GM06990 (cell line): ENCODE measurements around the gene ACOX3.

Source experiments
- DNase-seq: peaks from one replicate; pipeline ENCODE4 v3.0.0-alpha.2; 2011; ENCODE audit not compliant: insufficient read length; ENCODE audit errors: extremely low read depth
- H3K27me3 ChIP-seq: replicated peaks from 2 replicates; pipeline ENCODE4 v1.6.0; 2011; ENCODE audit warnings: low read length; ENCODE audit not compliant: control insufficient read depth, insufficient read depth
- H3K36me3 ChIP-seq: 2 replicates; pipeline ENCODE4 v1.5.1; 2011; ENCODE audit warnings: low read length; ENCODE audit not compliant: control insufficient read depth, insufficient read depth
- H3K4me3 ChIP-seq: replicated peaks from 2 replicates; pipeline ENCODE4 v1.5.1; 2011; ENCODE audit warnings: low read depth, mild to moderate bottlenecking, control low read depth, low read length
- TF ChIP-seq, protein P1 (sequence below): IDR thresholded peaks from 2 replicates; pipeline ENCODE4 v1.5.1; 2011; ENCODE audit warnings: low read length, control low read depth, mild to moderate bottlenecking, inconsistent platforms; ENCODE audit not compliant: insufficient read depth, poor library complexity, severe bottlenecking

ACOX3 gene

GRCh38 chr4:8368061-8368481 is 72.5 kb downstream of the ACOX3 start:
- Histone ChIP-seq H3K36me3 (no peaks in the 10 kb centered on the region; the same call in 1 of the 2 replicates), H3K4me3 (no peak overlapping the region), H3K27me3 (no peaks in the 10 kb centered on the region)
- no peak for DNase-seq
- TF ChIP-seq, protein P1, sequence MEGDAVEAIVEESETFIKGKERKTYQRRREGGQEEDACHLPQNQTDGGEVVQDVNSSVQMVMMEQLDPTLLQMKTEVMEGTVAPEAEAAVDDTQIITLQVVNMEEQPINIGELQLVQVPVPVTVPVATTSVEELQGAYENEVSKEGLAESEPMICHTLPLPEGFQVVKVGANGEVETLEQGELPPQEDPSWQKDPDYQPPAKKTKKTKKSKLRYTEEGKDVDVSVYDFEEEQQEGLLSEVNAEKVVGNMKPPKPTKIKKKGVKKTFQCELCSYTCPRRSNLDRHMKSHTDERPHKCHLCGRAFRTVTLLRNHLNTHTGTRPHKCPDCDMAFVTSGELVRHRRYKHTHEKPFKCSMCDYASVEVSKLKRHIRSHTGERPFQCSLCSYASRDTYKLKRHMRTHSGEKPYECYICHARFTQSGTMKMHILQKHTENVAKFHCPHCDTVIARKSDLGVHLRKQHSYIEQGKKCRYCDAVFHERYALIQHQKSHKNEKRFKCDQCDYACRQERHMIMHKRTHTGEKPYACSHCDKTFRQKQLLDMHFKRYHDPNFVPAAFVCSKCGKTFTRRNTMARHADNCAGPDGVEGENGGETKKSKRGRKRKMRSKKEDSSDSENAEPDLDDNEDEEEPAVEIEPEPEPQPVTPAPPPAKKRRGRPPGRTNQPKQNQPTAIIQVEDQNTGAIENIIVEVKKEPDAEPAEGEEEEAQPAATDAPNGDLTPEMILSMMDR: no peak

- Histone ChIP-seq H3K27me3 (no peaks in the 10 kb centered on the region), H3K4me3 (no peak overlapping the region), H3K36me3 (no peaks in the 10 kb centered on the region; the same call in 1 of the 2 replicates)
- no peak for DNase-seq
- TF ChIP-seq, protein P1: no peak
These were observed 73.9 kb downstream of the ACOX3 start for GRCh38 chr4:8366601-8367000.

GRCh38 chr4:8365951-8366350 is 74.6 kb downstream of the ACOX3 start:
- Histone ChIP-seq H3K4me3 (no peak overlapping the region), H3K36me3 (no peaks in the 10 kb centered on the region; the same call in 1 of the 2 replicates), H3K27me3 (no peaks in the 10 kb centered on the region)
- TF ChIP-seq, protein P1: no peak
- DNase-seq: no peak

GRCh38 chr4:8365353-8365752 is 75.2 kb downstream of the ACOX3 start:
- no peak for DNase-seq
- Histone ChIP-seq H3K4me3 (no peak overlapping the region), H3K36me3 (no peaks in the 10 kb centered on the region; the same call in 1 of the 2 replicates), H3K27me3 (no peaks in the 10 kb centered on the region)
- TF ChIP-seq, protein P1: no peak

- DNase-seq: no peak
- no peaks in the 10 kb centered on the region; the same call in 1 of the 2 replicates for H3K36me3 ChIP-seq
- H3K27me3 ChIP-seq: no peaks in the 10 kb centered on the region
- no peak overlapping the region for H3K4me3 ChIP-seq
- TF ChIP-seq, protein P1: no peak
These were observed 75.6 kb downstream of the ACOX3 start for GRCh38 chr4:8364848-8365350.

DNA sequence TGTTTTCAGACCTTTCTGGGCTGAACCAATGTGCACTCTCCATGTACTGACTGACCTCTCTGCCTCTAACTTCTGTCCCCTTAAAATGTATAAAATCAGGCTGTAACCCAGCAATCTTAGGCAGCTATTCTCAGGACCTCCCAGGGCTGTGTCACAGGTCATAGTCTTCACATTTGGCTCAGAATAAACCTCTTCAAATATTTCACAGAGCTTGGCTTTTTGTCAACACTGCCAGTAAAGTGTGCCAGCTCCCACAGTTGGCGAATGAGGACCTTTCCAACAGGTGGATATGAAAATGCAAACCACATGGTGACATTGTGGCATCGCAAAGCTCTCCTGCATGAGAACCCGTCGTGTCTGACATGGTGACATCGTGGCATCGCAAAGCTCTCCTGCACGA is 76.4 kb downstream of the ACOX3 start:
- Histone ChIP-seq H3K27me3 (no peaks in the 10 kb centered on the region), H3K4me3 (no peak overlapping the region), H3K36me3 (no peaks in the 10 kb centered on the region; the same call in 1 of the 2 replicates)
- DNase-seq: no peak
- TF ChIP-seq, protein P1: no peak
